GM12865 (cell line): ENCODE measurements around the gene CRTC1.

ENCODE experiments used
- DNase-seq: peaks from one replicate; pipeline ENCODE4 v3.0.0; 2010; ENCODE audit warnings: low read depth
- H3K4me3 ChIP-seq: 2 replicates; pipeline ENCODE4 v1.5.1; 2011; ENCODE audit warnings: mild to moderate bottlenecking, low read depth, low read length, control low read depth
- TF ChIP-seq, protein P1 (sequence below): IDR thresholded peaks from 2 replicates; pipeline ENCODE4 v1.5.1; 2011; ENCODE audit warnings: low read length, control low read depth, low read depth, inconsistent platforms; ENCODE audit not compliant: insufficient read depth; ENCODE audit errors: missing control alignments

Gene CRTC1

GRCh38 chr19:18710186-18710585 is 26.7 kb downstream of the CRTC1 start:
- no peak overlapping the region for H3K4me3 ChIP-seq
- DNase-seq: no peak
- TF ChIP-seq, protein P1, sequence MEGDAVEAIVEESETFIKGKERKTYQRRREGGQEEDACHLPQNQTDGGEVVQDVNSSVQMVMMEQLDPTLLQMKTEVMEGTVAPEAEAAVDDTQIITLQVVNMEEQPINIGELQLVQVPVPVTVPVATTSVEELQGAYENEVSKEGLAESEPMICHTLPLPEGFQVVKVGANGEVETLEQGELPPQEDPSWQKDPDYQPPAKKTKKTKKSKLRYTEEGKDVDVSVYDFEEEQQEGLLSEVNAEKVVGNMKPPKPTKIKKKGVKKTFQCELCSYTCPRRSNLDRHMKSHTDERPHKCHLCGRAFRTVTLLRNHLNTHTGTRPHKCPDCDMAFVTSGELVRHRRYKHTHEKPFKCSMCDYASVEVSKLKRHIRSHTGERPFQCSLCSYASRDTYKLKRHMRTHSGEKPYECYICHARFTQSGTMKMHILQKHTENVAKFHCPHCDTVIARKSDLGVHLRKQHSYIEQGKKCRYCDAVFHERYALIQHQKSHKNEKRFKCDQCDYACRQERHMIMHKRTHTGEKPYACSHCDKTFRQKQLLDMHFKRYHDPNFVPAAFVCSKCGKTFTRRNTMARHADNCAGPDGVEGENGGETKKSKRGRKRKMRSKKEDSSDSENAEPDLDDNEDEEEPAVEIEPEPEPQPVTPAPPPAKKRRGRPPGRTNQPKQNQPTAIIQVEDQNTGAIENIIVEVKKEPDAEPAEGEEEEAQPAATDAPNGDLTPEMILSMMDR: no peak

DNA sequence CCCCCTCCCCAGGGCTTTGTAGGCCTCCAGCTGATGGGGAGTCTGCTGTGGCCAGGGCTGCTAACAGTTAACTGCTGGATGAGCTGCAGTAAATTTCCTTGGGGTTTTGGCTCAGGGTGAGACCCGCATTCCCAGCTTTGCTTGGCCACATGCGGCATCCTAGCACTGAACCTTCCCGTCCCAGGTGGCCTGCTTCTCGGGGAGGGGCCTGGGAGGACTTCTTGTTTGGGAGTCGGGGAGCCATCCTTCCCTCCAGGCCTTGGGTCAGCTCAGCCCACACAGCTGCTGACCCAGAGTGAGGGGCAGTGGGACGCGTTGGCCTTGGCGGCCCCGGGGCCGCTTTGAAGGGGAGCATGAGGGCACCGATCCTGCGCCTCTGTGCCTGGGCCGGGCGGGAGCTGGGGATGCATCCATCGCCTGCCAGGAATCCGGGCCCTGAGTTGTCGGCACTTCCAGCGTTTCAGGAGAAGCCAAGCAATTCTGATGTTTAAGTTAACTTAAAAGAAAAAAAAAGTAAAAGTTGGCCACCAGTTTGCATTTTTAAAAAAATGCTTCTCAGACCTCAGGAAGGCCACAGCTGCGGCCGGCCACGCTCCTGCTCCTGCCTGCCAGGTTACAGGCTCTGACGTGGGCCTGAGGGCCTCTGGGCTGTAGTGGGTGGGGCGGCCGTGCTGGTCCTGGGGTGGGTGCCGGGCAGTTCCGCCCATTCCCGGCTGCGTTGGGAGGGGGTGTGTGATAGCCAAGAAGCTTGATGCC is 27.7 kb downstream of the CRTC1 start:
- no peak overlapping the region for H3K4me3 ChIP-seq
- DNase-seq: no peak
- TF ChIP-seq, protein P1: no peak

DNA sequence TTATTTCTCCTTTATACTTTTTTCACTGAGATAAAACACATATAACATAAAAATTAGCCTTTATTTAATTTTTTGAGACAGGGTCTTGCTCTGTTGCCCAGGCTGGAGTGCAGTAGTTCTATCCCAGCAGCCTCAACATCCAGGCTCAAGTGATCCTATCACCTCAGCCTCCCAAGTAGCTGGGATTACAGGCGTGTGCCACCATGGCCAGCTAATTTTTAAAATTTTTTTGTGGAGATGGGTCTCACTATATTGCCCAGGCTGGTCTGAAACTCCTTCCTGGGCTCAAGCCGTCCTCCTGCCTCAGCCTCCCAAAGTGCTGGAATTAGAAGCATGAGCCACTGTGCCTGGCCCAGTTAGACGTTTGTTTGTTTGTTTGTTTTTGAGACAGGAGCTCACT is 28.4 kb downstream of the CRTC1 start:
- no peak for DNase-seq
- TF ChIP-seq, protein P1: no peak
- H3K4me3 ChIP-seq: no peak overlapping the region

- no peak for DNase-seq
- TF ChIP-seq, protein P1: no peak
- no peak overlapping the region for H3K4me3 ChIP-seq
Measured at GRCh38 chr19:18712981-18713380, 29.5 kb downstream of the CRTC1 start.

DNA sequence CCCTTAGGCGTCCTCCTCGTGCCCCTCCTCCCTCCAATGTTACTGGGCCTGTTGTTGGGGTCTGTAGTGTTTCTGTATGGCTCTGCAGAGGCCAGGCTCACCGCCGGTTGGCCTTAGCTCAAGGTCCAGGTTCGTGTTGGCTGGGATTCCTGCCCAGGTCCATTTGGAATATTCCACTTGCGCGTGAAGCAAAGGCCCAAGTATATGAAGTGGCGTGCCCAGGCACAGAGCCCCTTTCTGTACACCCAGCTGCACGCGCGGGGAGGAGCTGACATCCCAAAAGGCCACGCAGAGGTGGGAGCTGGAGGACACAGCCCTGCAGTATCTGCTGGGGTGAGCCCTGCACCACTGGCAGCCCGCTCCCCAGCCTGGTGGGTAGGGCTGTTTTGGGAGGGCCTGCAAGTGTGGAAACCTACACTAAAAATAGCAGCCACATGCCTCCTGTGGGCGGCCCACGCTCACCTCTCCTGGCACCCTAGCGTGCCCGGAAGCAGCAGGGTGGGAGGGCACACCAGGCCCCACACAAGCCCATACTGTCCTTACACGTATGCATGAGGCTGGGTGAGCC is 30.2 kb downstream of the CRTC1 start:
- TF ChIP-seq, protein P1: no peak
- H3K4me3 ChIP-seq: no peak overlapping the region
- DNase-seq: no peak

GRCh38 chr19:18715416-18715815 is 31.9 kb downstream of the CRTC1 start:
- no peak for DNase-seq
- no peak overlapping the region for H3K4me3 ChIP-seq
- TF ChIP-seq, protein P1: no peak
